Stimulated activated CD4-positive, alpha-beta T cell treated with anti-CD3 and anti-CD28 coated beads, Interleukin-15, amount 100 ng/mL, for 1 hour (primary cell): ENCODE measurements around the gene GRHL1.

Experiments
- DNase-seq, 2 donors: peaks; one replicate each; pipeline ENCODE4 v3.0.0-alpha.2; 2020; ENCODE audit warnings: low read depth in 1 of 2, low spot score in 1 of 2

GRHL1 gene

DNA sequence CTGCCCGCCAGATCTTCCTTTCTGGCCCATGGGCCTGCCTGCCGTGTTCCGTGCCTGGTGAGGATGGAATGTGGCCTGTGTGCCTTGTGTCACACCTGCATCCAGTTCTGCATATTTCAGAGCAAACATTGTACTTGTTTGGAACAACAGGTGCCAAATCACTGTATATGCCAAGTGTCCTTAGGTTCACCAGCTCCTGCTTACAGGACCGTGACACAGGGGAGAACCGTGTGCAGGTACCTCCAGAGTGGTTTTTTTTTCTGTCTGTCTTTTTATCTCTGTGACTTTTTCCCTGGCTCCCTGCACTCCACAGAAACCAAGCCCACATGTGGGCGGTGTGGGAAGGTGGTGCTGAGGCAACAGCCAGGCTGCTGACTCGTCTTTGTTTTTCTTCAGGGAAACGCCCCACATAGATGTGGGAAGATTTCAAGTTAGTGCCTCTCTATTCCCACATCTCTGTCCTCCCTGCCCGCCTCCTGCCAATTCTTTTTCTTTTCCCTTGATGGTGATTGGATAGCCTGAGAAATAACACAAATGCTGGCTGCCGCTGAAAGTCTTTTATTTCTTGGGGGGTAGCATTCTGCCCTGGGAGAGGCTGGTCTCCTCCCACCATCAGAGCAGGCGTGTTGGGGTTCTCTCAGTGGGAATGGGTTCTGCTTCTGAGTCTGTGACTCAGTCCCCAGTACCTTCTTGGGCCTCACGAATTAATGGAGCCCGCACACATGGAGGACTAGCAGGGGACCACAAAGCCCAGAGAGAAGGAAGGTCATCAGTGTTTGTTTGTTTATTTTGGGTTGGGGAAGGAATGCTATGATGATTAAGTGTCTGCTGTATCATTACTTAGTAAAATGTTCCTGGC, 21.4 kb downstream of the GRHL1 start:
- no peak for DNase-seq

DNA sequence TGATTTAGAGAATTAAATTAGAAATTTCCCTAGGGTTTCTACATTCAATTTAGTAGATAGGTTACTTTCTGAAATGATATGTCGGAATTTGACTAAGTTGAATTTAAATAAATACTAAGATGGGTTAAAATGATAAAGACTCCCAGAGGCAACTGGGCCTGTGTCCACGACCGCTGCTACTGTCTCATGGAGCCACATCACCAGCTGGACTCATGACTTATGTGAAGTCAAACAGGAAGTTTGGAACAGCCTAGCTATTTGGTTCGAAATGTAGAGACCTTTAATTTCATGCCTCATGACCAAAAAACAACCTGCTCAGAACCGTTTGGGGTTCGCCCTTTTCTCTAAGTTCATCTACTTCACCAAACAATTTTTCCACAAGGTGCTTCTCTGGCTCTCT, 22.2 kb downstream of the GRHL1 start:
- no peak for DNase-seq

DNA sequence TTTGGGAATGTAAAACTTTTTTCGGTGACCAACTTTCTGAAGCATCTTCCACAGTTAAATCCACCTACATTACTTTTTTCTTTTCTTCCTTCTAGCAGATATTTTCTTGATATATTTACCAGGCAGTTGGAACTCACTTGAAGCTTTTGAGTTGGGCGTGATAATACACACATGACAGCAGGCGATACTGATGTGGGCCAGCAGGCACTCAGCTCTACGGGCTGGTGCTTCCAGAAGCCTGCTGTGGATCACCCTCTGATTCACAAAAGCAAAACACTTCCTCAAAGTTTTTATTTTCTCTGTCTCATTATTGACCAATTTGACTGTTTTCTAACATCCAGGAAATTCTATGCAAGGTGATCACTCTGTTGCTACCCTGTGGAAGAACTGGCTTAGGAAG, 22.9 kb downstream of the GRHL1 start:
- no peak for DNase-seq

DNA sequence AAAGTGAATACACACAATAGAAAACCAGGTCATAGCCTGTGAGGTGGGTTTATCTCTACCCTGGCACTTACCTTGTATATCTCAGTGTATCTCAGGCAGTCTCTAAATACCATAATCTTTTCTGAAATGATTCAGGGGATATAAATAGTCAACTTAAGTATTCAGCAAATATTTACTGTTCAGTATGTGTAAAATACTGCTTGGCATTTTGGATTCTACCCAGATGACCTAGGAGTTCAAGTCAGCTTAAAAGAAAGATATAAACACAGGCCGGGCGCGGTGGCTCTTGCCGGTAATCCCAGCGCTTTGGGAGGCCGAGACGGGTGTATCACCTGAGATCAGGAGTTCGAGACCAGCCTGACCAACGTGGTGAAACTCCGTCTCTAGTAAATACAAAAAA, 23.8 kb downstream of the GRHL1 start:
- no peak for DNase-seq

DNA sequence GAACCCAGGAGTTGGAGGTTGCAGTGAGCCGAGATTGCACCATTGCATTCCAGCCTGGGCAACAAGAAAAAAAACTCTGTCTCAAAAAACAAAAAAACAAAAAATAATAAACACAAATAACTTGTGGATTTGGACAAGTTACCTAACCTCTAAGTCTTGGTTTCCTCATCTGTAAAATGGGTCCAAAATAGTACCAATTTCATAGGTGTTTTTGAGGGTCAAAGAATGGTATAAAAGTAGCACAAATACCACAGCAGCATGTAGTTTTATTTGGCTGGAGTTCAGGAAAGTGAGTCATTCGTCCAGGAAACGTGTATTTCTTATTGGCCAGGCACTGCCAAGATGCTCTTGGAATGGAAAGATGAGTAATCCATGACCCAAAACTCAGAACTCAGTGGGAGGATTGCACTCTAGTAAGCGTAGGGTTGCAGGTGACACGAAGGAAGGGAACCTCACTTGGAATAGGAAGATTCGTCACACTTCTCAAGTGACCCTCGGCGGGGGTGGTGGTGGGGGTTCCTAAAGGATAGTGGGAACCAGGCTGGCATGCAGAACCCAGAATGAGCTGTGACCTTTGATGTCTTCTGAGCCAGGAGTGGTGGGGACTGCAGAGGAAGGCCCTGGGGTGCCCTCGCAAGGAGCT, 24.4 kb downstream of the GRHL1 start:
- no peak for DNase-seq

DNA sequence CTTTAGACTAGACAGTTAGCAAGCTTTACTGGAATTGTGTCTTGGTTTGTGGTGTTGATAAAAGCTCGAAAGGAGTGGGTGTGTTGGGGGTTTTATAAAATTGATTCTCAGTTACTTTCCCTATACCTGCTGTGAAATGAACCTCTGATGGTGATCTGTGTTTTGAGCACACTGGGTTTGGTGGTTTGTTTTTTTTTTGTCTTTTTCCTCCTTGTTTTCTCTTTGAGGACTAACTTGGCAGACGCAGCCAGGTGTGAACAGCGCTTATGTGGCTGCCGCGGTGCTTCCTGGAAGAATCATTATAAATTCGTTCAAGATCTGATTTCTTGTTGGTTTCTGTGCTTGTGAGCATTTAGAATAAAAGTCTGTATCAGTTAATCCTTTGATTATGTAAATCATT, 28.5 kb downstream of the GRHL1 start:
- no peak for DNase-seq

DNA sequence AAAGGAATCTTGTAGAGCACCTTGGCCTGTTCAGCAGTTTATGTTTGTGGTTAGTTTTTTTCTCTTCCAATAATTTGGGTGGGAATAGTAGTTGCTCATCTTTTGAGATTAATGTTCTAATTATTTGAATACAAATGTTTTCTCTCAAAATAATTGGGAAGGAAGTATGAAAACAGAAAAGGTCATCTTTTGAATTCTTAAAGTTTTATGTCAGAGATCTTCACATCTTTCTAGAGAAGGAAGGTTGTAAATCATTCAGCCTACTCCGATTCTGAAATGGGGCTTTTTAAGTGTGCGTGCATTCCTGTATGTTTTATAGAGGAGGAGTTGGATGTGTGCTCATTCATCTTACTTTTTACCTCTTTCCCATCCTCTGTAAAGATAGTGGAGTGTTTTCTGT, 29.0 kb downstream of the GRHL1 start:
- DNase-seq: no peak

DNA sequence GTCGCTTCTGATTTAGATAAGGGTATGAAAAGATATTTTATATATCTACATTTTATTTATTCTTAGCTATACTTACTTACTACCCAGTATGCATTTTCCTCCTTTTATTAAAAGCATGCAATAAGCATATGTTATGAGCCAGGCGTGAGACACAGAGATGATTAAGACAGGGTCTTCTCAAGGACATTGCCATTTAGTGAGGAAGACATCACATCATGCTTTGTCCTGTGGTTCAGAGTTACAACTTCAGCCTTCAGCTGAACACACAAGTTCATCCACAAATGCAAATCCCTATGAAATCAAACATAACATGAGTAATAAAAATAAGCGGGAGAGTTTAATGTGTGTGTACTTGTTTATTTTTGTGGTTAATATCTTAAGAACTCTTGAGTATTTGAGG, 30.2 kb downstream of the GRHL1 start:
- DNase-seq: no peak

DNA sequence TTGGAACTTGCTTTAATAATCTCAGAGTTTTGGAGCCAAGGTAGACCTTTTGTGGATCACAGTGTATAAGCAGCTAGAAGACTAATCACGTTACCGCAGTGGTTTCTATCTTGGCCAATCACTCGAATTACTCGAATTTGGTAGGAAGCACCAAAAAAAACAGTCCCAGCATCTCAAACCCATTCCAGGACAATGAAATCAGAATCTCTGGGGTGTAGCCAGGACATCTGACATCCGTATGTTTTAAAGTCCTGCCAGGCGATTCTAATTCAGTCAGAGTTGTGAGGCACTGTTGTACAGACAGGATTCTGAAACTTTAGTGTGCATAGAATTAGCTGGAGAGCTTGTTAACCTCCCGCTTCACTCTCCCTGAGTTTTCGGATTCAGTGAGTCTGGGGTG, 30.8 kb downstream of the GRHL1 start:
- no peak for DNase-seq

DNA sequence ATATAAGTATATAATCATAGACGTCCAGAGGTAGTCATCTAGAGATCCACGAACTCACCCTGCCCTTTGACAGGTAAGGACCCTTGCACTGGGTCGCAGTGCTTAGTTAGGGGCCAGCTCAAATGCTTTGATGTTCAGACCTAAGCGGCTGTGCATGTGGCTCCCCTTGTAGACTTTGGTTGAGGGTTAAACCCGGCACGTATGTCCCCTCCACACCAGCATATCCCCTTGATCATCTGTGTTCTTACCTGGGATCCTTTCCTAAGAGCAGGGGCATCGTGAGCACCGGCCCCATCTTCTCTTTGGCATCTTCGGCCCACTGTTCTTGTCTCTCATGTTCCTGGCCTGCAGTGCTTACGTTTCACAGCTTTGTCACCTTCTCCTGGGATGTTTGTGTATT, 31.4 kb downstream of the GRHL1 start:
- DNase-seq: no peak

DNA sequence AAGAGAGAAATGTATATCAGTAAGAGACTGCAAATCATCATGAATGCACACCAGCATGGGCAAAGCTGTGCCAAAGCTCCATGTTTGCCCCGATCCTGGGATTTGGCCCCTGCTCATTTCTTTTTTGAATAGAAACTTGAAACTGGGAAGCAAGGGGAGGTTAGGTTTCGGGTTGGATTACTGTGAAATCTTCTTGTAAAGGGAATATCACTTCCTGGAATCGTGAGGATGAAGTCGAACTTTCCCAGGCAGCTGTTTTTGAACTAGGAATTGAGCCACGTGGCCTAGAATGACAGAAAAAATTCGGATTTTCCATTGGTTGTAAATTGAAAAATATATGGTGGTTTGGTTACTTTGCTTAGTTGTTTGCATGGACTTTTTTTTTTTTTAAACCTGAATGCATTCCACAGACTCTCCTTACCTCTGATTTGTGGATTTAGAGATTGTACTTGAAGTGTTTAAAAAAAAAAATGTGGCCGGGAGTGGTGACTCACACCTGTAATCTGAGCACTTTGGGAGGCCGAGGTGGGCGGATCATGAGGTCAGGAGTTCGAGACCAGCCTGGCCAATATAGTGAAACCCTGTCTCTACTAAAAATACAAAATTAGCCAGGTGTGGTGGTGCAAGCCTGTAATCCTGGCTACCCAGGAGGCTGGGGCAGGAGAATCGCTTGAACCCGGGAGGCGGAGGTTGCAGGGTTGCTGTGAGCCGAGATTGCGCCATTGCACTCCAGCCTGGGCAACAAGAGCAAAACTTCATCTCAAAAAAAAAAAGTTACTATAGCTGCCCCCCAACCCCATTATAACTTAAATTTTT, 32.1 kb downstream of the GRHL1 start:
- DNase-seq: no peak

DNA sequence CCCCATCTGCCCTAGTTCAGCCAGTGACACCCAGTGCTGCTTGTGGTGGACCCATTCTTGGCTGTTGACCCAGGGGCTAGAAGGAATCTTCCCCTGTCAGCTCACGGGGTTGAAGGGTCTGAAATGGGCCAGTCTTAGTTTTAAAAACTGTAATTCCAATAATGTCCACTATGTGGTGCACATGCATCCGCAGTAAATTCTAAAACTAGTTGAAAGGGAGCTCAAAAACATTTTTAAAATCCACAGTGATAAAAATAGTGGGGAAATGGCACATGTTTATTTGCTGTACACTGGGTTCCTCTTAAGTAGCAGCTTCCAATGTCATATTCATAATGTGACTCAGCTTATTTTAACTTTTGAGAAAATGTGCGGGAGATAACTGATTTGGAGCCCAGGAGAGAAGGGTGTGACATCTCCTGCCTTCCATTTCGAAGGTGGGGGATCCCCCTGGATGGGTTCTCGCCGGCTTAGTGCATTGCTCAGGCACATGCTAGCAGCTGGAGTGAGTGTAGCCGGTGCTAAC, 32.8 kb downstream of the GRHL1 start:
- no peak for DNase-seq

DNA sequence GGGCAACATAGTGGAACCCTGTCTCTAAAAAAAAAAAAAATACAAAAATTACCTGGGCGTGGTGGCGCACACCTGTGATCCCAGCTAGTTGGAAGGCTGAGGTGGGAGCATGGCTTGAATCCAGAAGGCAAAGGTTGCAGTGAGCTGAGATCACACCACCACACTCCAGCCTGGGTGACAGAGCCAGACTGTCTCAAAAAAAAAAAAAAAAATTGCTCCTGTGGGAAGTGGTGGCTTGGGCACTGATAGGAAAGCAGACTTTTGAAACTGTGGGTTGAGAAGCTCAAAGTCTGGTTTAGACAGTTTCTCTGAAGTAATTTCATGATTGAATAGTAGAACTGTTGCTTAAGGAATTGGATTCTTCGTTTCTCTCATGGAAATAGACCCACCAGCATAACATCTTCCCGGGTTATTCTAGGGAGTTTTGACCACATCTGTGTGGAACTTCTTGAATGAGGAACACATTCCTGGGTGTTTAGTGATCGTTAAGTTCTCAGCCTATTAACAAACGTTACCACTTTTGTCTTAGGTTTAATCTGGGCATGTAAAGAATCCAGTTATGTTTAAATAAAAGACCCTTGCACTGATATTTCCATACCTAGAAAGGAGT, 33.5 kb downstream of the GRHL1 start:
- DNase-seq: no peak

DNA sequence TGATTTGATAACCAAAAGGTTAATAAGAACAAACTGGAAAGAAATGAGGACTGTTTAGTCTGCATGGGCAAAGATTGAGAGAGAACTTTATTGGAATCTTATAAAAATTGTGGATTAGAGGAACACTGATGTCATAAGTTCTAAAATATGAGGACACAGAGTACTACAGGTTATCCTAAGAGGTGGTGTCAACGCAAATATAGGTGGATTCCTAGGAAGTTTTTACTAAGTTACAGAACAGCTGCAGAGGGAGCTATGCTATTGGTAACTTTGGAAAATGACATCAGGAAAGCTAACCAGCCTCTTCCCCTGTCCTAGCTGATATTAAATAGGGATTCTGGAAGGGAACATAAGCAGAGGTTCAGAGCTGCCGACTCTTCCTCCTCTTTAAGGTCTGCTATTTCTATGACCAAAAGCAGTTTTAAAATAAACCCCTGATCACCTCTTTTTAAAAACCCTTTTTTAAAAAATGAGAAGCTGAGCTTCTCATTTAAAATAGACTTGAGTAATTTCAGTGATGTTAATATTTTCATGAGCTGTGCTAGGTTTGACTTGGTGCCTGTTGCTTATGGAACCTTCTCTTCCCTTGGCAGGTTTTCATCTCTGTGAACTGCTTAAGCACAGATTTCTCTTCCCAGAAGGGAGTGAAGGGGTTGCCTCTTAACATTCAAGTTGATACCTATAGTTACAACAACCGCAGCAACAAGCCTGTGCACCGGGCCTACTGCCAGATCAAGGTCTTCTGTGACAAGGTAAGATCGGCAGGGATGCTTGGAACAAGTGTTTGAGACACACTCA, 34.2 kb downstream of the GRHL1 start:
- DNase-seq: no peak

DNA sequence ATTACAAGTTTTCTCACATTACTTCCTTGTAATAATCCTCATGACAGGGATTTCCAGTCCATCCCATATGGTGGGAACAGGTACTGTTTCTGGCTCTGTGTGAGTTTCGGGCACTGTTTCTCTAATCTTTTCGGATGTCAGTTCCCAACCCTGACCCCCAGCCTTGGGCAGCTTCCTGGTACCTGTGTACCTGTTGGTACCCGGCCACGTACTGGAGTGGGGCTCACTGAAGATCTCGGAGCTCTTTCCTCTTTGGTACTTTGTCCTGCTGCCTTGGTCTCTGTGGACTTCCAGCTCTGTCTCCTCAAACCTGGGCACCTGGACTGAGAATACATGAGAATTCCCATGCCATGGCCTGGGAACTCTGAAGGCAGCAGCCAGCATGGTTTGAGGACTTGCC, 36.8 kb downstream of the GRHL1 start:
- no peak for DNase-seq

DNA sequence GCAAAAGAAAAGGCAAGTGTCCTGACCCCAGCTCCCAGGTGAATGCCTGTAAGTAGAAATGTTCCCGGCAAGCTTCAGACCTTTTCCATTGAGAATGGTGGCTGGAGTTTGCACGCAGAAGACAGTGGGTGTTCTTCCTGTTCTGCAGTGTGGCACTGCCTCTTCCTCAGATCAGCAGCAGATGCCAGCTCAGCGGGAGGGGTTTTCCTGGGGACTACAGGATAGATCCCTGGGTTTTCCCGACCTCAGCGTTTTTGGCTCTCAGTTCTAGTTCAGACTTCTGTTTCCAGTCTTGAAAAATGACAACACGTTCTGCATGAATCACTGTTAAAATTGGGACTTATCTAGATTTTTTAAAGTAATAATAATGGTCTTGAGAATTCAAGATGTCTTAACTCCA, 39.2 kb downstream of the GRHL1 start:
- no peak for DNase-seq

DNA sequence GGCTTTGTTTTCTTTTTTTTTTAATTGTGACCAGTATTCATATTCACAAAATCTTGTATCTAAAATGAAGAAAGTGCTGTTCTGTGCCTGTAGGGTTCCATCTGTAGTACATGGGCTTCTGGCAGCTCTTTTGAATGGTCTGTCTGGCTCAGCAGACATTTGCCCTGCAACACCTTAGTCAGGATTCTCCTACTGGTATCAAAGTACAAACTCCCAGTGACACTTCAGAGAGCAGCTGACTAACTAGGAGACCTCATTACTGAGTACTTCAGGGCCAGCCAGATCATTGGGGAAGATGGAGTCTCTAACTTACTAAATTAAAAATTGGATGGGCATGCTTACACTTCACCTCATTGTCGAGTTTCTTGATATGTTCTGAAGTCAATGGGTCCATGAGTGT, 39.7 kb downstream of the GRHL1 start:
- no peak for DNase-seq

DNA sequence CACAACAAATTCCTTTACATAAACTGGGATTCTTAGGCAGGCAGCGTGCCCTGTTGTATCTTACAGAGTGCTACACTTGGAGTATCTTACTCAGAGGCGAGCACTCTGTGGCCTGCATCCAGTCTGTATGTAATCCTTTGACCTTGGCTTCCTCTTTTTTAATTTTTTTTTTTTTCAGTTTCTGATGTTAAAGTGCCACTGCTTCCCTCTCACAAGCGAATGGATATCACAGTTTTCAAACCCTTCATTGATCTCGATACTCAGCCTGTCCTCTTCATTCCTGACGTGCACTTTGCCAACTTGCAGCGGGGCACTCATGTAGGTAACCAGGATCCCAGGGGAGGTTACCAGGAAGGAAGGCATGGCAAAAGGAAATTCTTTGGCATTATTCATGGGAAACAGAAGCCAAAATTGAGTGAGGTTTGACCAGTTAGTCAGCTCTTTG, 40.4 kb downstream of the GRHL1 start:
- DNase-seq: no peak

DNA sequence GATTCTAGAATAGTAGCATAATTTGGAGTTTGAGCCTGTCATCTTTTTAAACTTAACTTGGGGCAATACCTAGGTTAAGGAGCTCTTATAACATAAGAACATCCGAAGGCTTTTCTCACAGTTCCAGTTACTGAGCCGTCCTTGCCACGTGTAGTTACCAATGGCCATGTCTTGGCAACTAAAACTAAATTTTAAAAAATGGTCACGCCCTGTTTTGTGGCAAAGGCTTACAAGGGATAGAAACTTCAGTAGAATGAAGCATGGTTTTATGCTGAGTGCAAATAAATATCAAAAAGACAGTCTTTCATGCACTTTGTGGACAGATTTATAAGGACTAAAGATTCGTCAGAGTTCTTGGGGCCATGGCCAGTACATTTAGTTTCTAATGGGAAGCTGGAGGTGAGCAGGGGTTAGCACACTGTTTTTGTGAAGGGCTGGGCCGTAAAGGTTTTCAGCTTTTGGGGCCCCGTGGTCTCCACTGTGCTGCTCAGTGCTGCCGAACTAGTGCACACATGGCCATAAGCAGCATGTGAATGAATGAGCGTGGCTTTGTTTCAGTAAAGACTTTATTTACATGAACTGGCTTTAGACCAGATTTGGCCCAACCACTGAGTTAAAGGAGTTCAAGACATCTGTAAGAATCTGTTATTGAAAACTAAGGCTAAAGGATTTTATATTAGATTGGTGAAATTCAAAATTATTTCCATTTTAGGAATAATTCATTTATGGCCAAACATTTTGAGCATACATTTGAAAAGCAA, 41.1 kb downstream of the GRHL1 start:
- DNase-seq: no peak
